ENCODE measurements around the gene PRKAG3.
"Not testable (repeated sequence)": the region's sequence is repeated elsewhere in the genome, so short reads cannot be mapped to it uniquely, and the experiment has no call there.

PRKAG3 gene

GRCh38 chr2:218861645-218862318 is 30.2 kb upstream of the PRKAG3 start:
- no peak for DNase-seq

GRCh38 chr2:218860950-218861381 is 29.4 kb upstream of the PRKAG3 start:
- DNase-seq: peak; percentile 75

- DNase-seq: no peak
These were observed 28.6 kb upstream of the PRKAG3 start for GRCh38 chr2:218859988-218860831.

GRCh38 chr2:218859556-218859987 is 28.0 kb upstream of the PRKAG3 start, which contains the start of gene WNT6:
WNT6 (plus strand) TSS chr2:218859805; CDS start chr2:218860038, 233 bp downstream.
- DNase-seq: peak; percentile 26

GRCh38 chr2:218858671-218859555 is 27.3 kb upstream of the PRKAG3 start:
- DNase-seq: no peak

- no peak for DNase-seq
These were observed 26.5 kb upstream of the PRKAG3 start for GRCh38 chr2:218858138-218858445.

GRCh38 chr2:218857371-218858137 is 26.0 kb upstream of the PRKAG3 start:
- no peak for DNase-seq

- no peak for DNase-seq
These were observed 25.3 kb upstream of the PRKAG3 start for GRCh38 chr2:218856896-218857243.

GRCh38 chr2:218856167-218856895 is 24.7 kb upstream of the PRKAG3 start:
- no peak for DNase-seq

GRCh38 chr2:218855305-218856166 is 23.9 kb upstream of the PRKAG3 start:
- no peak for DNase-seq

- no peak for DNase-seq
These were observed 23.3 kb upstream of the PRKAG3 start for GRCh38 chr2:218854860-218855259.

- DNase-seq: no peak
These were observed 22.2 kb upstream of the PRKAG3 start for GRCh38 chr2:218853766-218854165.

GRCh38 chr2:218852911-218853667 is 21.5 kb upstream of the PRKAG3 start:
- peak; percentile 72 for DNase-seq

GRCh38 chr2:218851286-218851685 is 19.7 kb upstream of the PRKAG3 start:
- no peak for DNase-seq

- no peak for DNase-seq
These were observed 19.2 kb upstream of the PRKAG3 start for GRCh38 chr2:218850796-218851195.

- DNase-seq: peak; percentile 13
These were observed 18.1 kb upstream of the PRKAG3 start for GRCh38 chr2:218849721-218850120.

- DNase-seq: not testable (repeated sequence)
These were observed 15.4 kb upstream of the PRKAG3 start for GRCh38 chr2:218846963-218847362.

- DNase-seq: not testable (repeated sequence)
These were observed 12.7 kb upstream of the PRKAG3 start for GRCh38 chr2:218844334-218844733.

- no peak for DNase-seq
These were observed 8.3 kb upstream of the PRKAG3 start for GRCh38 chr2:218839888-218840287.

GRCh38 chr2:218839430-218839829 is 7.8 kb upstream of the PRKAG3 start:
- DNase-seq: no peak
